GM12872 (cell line): ENCODE results near the gene PCDHGC3.

Experiments used
- TF ChIP-seq, protein P1 (sequence below): IDR thresholded peaks from 3 replicates; pipeline ENCODE4 v1.5.1; 2011; ENCODE audit warnings: low read depth, mild to moderate bottlenecking, low read length, moderate library complexity; ENCODE audit not compliant: insufficient read depth

PCDHGC3 gene

DNA sequence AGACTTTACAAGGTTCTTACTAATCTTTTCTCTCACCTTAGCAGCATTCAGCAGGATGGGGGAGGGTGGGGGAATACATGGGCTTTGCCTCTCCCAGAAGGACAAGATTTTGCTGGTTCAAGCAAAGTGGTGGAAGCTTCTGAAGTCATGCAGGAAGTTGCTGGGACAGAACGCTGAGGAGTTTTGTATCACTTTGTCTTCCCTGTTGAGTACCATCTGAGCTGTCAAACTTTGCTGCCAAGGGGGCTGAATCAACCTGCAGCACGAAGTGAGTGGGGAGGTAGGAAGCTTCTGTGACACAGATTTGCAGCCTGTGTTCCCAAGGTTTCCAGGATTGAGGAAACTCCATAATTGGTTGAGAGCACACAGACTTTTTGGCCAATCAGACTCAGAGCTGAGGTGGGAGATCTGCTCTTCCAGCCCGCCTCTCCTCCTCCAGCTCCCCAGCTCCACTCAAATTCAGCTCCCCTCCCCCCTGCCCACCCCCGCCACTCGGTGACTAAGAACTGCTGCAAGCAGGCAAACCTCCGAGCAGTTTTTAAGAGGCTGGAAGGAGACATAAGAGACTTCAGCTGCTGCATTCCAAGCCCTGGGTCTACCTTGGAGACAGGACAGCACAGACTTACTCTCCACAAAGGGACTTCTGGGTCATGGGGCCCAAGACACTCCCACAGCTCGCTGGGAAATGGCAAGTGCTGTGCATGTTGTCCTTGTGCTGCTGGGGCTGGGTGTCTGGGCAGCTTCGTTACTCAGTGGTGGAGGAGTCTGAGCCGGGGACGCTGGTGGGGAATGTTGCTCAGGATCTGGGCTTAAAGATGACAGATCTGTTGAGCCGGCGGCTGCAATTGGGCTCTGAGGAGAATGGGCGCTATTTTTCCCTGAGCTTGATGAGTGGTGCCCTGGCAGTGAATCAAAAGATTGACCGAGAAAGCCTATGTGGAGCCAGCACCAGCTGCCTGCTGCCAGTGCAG, 13.1 kb downstream of the PCDHGC3 start, which contains the start of gene PCDHGC5:
PCDHGC5 (plus strand) TSS at position 491 of the 971 bp plus-strand sequence; CDS start at position 651, 160 bp downstream.
- TF ChIP-seq, protein P1, sequence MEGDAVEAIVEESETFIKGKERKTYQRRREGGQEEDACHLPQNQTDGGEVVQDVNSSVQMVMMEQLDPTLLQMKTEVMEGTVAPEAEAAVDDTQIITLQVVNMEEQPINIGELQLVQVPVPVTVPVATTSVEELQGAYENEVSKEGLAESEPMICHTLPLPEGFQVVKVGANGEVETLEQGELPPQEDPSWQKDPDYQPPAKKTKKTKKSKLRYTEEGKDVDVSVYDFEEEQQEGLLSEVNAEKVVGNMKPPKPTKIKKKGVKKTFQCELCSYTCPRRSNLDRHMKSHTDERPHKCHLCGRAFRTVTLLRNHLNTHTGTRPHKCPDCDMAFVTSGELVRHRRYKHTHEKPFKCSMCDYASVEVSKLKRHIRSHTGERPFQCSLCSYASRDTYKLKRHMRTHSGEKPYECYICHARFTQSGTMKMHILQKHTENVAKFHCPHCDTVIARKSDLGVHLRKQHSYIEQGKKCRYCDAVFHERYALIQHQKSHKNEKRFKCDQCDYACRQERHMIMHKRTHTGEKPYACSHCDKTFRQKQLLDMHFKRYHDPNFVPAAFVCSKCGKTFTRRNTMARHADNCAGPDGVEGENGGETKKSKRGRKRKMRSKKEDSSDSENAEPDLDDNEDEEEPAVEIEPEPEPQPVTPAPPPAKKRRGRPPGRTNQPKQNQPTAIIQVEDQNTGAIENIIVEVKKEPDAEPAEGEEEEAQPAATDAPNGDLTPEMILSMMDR, result no peak

DNA sequence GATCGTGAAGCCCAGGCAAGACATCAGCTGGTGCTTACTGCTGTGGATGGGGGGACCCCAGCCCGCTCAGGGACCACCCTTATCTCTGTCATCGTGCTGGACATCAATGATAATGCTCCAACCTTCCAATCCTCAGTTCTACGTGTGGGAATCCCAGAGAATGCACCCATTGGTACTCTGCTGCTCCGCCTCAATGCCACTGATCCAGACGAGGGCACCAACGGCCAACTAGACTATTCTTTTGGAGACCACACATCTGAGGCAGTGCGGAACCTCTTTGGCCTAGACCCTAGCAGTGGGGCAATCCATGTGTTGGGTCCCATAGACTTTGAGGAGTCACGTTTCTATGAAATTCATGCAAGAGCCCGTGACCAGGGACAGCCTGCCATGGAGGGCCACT, 14.1 kb downstream of the PCDHGC3 start:
- TF ChIP-seq, protein P1, result no peak

DNA sequence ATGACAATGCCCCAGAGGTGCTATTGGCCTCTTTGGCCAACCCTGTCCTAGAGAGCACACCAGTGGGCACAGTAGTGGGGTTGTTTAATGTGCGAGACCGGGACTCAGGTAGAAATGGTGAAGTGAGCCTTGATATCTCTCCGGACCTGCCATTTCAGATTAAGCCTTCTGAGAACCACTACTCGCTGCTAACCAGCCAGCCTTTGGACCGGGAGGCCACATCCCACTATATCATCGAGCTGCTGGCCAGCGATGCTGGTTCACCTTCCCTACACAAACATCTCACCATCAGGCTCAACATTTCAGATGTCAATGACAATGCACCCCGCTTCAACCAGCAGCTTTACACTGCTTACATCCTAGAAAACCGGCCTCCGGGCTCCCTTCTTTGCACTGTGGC, 14.5 kb downstream of the PCDHGC3 start:
- TF ChIP-seq, protein P1, result no peak

DNA sequence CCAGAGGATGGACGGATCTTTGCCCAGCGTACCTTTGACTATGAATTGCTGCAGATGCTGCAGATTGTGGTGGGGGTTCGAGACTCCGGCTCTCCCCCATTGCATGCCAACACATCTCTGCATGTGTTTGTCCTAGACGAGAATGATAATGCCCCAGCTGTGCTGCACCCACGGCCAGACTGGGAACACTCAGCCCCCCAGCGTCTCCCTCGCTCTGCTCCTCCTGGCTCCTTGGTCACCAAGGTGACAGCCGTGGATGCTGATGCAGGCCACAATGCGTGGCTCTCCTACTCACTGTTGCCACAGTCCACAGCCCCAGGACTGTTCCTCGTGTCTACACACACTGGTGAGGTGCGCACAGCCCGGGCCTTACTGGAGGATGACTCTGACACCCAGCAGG, 15.0 kb downstream of the PCDHGC3 start:
- TF ChIP-seq, protein P1, result no peak

DNA sequence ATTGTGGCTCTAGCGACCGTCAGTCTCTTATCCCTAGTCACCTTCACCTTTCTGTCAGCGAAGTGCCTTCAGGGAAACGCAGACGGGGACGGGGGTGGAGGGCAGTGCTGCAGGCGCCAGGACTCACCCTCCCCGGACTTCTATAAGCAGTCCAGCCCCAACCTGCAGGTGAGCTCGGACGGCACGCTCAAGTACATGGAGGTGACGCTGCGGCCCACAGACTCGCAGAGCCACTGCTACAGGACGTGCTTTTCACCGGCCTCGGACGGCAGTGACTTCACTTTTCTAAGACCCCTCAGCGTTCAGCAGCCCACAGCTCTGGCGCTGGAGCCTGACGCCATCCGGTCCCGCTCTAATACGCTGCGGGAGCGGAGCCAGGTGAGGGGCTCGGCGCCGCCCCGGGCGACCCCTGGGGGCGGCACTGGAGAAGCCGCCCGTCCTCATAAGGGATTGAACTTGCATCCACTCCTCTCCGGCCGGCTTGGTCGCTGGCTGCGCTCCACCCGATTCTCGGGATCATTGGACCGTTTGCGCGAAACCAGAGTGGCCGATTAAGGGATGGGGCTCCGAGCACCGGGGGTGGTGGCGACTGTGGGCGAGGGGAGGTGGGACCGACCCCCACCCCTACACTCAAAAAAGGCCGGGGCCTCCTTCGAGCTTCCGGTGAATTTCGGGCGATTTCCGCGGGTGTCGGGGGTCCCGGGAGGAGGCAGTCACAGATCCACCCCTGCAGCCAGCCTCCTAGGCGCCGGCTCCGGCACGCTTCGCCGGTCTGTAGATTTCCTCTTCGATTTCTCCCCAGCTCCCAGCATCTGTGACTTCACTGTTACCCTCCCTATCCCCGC, 15.8 kb downstream of the PCDHGC3 start:
- TF ChIP-seq, protein P1, result no peak

DNA sequence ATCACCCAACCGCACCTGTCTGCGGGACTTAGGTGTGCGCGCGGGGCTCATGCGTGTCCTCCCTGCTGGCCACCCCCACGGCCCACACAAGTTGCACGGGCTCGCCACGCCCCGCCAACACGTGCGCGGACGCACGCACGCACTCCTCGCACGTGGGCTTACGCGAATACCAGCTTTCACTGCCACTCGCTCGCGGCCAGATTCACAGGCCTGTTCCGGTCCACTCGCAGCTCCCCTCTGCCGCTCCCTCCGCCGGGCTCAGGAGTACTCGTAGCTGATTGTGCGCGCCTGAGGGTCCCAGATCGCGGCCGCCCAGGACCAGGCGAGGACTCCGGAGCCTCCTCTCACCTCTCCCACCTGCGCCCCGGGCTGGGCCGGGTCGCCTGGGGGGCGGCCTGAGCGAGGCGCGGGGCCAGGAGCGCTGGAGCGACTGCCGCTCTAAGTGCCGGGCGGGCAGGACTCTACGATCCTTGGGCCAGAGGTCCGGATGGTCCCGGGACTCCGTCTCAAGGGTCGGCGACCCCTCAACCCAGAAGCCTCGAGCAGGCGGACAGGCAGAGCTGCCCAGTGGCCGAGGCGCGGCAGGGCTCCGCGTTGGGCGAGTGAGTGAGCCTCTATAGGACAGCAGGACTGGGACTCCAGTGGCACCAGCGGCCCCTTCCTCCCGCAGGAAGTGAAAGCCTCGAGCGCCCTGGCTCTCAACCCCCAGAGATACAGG, 16.6 kb downstream of the PCDHGC3 start:
- TF ChIP-seq, protein P1, result no peak
